Mesothelial cell of epicardium (in vitro differentiated cells): ENCODE results near the gene PALS2. TPM values are rescaled to one million over a fixed set of nuclear protein-coding genes. Genes with fewer than 3 reads are reported as not detected.

ENCODE experiments used
- DNase-seq, 2 experiments: peaks; one replicate each; pipeline ENCODE4 v3.0.0; 2021; ENCODE audit warnings: low spot score in 2 of 2; ENCODE audit not compliant: unreplicated experiment in 2 of 2
- H3K27ac Mint-ChIP-seq: 2 replicates; pipeline ENCODE4 v1.8.0; 2021; ENCODE audit warnings: mixed read lengths
- H3K27me3 Mint-ChIP-seq: 2 replicates; pipeline ENCODE4 v1.8.0; 2021; ENCODE audit warnings: low read depth, mixed read lengths
- H3K36me3 Mint-ChIP-seq: 2 replicates; pipeline ENCODE4 v1.8.0; 2021; ENCODE audit warnings: mixed read lengths
- H3K4me1 Mint-ChIP-seq: 2 replicates; pipeline ENCODE4 v1.8.0; 2021; ENCODE audit warnings: mixed read lengths
- H3K4me3 Mint-ChIP-seq: 2 replicates; pipeline ENCODE4 v1.8.0; 2021; ENCODE audit warnings: mild to moderate bottlenecking, moderate library complexity, mixed read lengths
- H3K9me3 Mint-ChIP-seq: 2 replicates; pipeline ENCODE4 v1.8.0; 2021; ENCODE audit warnings: mixed read lengths
- CTCF ChIP-seq: fragments of 200-600 bp; sonication (generic); IDR thresholded peaks from one replicate; pipeline ENCODE4 v1.5.0; 2021; ENCODE audit warnings: antibody characterized with exemption; ENCODE audit not compliant: unreplicated experiment
- total RNA-seq: library from RNA; stranded (reverse); gene quantifications from 3 replicates; pipeline ENCODE4 v1.2.1, GENCODE V29; 2021

The PALS2 gene
- total RNA-seq, 1 donor from 2014 or later = 23.8 TPM

- Mint-ChIP-seq H3K9me3 (no peaks in the 10 kb centered on the region), H3K27ac (no peak overlapping the region), H3K27me3 (peaks cover 45% of the 10 kb centered on the region), H3K36me3 (no peaks in the 10 kb centered on the region), H3K4me3 (no peak overlapping the region), H3K4me1 (peaks cover 16% of the 10 kb centered on the region)
- DNase-seq = no peak
- TF ChIP-seq CTCF = no peak
These were observed 2.3 kb upstream of the PALS2 start for GRCh38 chr7:24570983-24571382.

DNA sequence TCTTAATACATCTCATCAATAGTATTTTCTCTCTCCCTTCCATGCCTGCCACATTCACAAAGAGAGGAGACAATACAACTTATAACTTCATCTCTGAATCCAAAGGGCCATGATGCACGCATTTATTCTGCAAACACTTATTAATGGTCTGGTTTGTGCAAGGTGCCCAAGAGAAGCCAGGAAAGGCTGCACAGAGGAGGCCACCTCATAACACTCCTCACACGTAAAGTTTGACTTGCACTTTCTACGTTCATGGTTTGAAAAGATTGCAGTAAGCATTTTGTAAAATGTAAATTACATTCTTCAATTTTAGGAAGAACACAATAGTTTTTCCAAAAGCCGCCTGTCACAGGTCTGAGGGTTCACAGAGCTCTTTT is 1.2 kb upstream of the PALS2 start:
- Mint-ChIP-seq H3K36me3 (no peaks in the 10 kb centered on the region), H3K4me1 (peaks cover 23% of the 10 kb centered on the region), H3K27ac (no peak overlapping the region), H3K9me3 (no peaks in the 10 kb centered on the region), H3K27me3 (peaks cover 44% of the 10 kb centered on the region), H3K4me3 (peak overlapping the region; percentile 83)
- DNase-seq = no peak
- no peak for TF ChIP-seq CTCF

DNA sequence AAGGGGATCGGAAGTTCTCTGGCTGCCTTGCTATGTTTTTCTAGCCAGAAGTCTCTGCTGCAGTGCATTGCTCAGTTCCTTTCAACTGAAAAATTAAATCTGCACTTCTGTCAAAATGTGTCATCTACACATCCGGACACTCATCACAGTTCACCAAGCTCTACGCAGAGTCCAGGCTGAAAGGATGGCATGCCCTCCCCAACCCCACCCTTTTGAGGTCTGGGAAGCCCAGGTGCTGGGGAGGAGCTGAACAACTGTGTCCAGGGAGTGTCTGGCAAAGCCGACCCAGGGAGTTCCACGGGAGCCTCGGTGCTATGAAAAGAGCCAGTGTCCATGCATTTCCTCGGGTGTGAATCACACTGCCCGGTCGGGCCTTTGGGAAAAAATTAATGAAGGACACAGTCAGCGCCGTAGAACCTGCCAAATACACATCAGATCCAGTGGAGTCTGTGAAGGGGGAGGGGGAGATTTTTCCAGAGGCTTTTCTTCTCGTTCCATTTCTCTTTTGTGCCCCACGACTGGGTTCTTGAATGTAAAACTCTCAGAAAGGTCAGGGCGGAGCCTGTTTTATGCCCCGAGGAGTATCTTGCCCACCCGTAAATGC is 757 bp upstream of the PALS2 start:
- Mint-ChIP-seq H3K4me3 (peak overlapping the region; percentile 83), H3K27ac (peak overlapping the region; percentile 73), H3K9me3 (no peaks in the 10 kb centered on the region), H3K27me3 (peaks cover 44% of the 10 kb centered on the region), H3K4me1 (peaks cover 23% of the 10 kb centered on the region), H3K36me3 (no peaks in the 10 kb centered on the region)
- no peak for DNase-seq
- no peak for TF ChIP-seq CTCF

DNA sequence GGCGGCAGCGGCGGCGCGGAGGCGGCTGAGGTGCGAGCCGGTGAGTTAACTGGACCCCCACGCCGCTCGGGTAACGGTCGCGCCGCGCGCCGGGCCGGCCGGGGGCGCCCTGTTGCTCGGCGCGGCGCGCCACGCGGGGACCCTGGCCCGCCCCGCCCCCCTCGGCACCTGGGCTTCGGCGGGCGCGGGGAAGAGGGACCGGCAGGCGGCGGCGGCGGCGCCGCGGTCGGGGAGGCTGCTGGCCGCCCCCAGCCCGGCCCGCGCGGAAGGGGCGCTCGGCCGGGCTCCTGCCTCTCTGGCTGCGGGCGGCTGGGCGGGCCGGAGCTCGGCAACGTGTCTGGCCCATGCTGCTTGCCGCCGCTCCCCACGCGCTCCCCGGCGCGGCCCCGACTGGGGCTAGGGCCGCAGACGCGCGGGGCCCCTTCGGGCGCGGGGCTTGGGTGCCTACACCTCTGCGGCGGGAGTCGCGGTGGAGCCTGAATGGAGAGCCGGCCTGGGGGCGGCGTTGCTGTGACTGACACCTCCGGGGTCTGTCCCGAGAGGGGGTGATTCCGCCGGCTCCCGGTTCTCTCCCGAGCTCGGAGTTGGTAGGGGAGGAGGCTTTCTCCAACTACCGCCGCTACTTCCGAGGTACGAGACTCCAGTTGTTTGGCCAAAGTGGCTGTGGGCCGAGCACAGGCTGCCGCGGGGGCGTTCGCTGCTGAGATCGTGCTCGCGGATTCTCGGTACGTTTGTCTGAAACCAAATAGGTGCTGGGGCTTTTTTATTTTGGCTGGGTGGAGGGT is 494 bp downstream of the PALS2 start:
- Mint-ChIP-seq H3K4me3 (peak overlapping the region; percentile 88), H3K27me3 (peaks cover 37% of the 10 kb centered on the region), H3K9me3 (no peaks in the 10 kb centered on the region), H3K4me1 (peaks cover 23% of the 10 kb centered on the region), H3K27ac (peak overlapping the region; percentile 77), H3K36me3 (no peaks in the 10 kb centered on the region)
- DNase-seq = peak; percentile 32 to 67
- no peak for TF ChIP-seq CTCF

GRCh38 chr7:24574386-24574785 is 1.1 kb downstream of the PALS2 start:
- H3K27me3 Mint-ChIP-seq = peaks cover 30% of the 10 kb centered on the region
- no peaks in the 10 kb centered on the region for H3K9me3 Mint-ChIP-seq
- no peak for TF ChIP-seq CTCF
- H3K36me3 Mint-ChIP-seq = no peaks in the 10 kb centered on the region
- peak overlapping the region; percentile 77 for H3K27ac Mint-ChIP-seq
- DNase-seq = no peak
- H3K4me1 Mint-ChIP-seq = peaks cover 23% of the 10 kb centered on the region
- H3K4me3 Mint-ChIP-seq = peak overlapping the region; percentile 88
